ENCODE results near the gene NUP58. TPM values are rescaled to one million over a fixed set of nuclear protein-coding genes. Genes with fewer than 3 reads are reported as not detected.

NUP58 gene
- total RNA-seq, 1 experiment from 2014 or later = 106 TPM

DNA sequence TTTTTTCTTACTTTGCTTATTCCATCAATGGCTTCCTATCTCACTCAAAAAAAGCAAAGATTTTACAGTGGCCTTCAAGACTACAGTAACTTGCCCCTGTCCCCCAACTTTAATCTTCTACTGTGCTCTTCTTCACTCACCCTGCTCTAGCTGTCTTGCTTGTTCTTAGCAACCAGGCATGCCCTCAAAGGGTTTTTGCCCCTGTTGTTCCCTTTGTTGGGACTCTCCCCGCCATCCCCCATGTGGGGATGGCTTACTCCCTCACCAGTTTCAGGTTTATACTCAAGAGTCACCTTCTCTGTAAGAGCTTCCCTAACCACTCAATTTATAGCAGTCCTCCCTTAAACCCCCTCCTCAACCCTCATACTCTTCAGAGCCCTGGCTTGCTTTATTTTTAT is 19.5 kb upstream of the NUP58 start:
- intact Hi-C loops (cut with micrococcal nuclease) = no loop called here
- TF ChIP-seq, protein P1, sequence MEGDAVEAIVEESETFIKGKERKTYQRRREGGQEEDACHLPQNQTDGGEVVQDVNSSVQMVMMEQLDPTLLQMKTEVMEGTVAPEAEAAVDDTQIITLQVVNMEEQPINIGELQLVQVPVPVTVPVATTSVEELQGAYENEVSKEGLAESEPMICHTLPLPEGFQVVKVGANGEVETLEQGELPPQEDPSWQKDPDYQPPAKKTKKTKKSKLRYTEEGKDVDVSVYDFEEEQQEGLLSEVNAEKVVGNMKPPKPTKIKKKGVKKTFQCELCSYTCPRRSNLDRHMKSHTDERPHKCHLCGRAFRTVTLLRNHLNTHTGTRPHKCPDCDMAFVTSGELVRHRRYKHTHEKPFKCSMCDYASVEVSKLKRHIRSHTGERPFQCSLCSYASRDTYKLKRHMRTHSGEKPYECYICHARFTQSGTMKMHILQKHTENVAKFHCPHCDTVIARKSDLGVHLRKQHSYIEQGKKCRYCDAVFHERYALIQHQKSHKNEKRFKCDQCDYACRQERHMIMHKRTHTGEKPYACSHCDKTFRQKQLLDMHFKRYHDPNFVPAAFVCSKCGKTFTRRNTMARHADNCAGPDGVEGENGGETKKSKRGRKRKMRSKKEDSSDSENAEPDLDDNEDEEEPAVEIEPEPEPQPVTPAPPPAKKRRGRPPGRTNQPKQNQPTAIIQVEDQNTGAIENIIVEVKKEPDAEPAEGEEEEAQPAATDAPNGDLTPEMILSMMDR (IDR thresholded peaks at IDR 0.05; ENCODE audit: unreplicated experiment) = no peak
- Mint-ChIP-seq H3K4me1 (ENCODE audit: insufficient read depth, unreplicated experiment) (peaks cover 41% of the 10 kb centered on the region), H3K9me3 (ENCODE audit: unreplicated experiment) (no peaks in the 10 kb centered on the region), H3K36me3 (ENCODE audit: insufficient read depth, unreplicated experiment) (peaks cover 12% of the 10 kb centered on the region), H3K27ac (ENCODE audit: low read depth, unreplicated experiment) (no peak overlapping the region), H3K4me3 (ENCODE audit: unreplicated experiment) (no peak overlapping the region), H3K27me3 (ENCODE audit: insufficient read depth, unreplicated experiment) (no peaks in the 10 kb centered on the region)
- BruUV-seq (replicated peaks) = no TSS peak
- POLR2A ChIA-PET = no interaction called here
- no peak for DNase-seq (ENCODE audit: unreplicated experiment)
- CTCF ChIA-PET = interaction anchor here (1.4 kb wide), 1 partner anchor 167 kb away, joined by 4 read pairs; no protein-coding TSS in a partner anchor

DNA sequence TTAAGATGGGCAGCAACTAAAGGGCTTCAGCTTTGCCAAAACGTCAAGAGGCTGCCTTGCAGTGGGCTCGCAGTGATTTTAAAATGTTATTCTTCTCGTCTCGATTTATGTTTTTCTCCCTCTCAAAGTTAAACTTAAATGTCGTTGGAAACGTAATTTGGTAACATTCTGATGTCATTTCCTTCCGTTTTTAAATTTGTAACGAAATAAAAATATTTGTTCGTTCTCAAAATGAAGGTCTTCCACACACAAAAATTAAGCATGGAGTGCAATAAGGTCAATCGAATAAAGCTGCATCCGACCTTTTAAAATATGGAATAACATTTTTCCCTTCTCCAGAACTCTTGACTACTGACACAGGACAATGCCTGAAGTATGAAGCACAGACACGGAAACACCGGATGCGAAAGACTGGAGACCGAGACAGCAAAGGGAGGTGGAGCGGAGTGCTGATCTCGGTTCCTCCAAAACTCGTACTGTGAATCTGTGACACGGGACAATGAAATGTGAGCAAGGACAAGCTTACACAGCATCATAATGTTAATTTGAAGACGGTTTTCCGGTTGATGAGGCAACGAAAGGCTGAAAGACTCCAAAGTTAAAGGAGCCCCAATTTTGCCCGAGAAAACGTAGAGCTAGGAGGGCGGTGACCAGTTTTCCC is 15.0 kb upstream of the NUP58 start:
- DNase-seq (ENCODE audit: unreplicated experiment) = peak; percentile 50
- Mint-ChIP-seq H3K36me3 (ENCODE audit: insufficient read depth, unreplicated experiment) (peaks cover 17% of the 10 kb centered on the region), H3K4me1 (ENCODE audit: insufficient read depth, unreplicated experiment) (peaks cover 10% of the 10 kb centered on the region), H3K27me3 (ENCODE audit: insufficient read depth, unreplicated experiment) (no peaks in the 10 kb centered on the region), H3K27ac (ENCODE audit: low read depth, unreplicated experiment) (peak overlapping the region; percentile 98), H3K9me3 (ENCODE audit: unreplicated experiment) (no peaks in the 10 kb centered on the region), H3K4me3 (ENCODE audit: unreplicated experiment) (peak overlapping the region; percentile 100)
- TF ChIP-seq, protein P1 (IDR thresholded peaks at IDR 0.05; ENCODE audit: unreplicated experiment) = no peak
- ChIA-PET CTCF (interaction anchor here (0.6 to 2.1 kb wide), 12 partner anchors 8 to 89 kb away, joined by 3 to 9 read pairs (median 4); partner anchors contain the start of gene NUP58), POLR2A (interaction anchor here (0.7 to 7.9 kb wide), 11 partner anchors 9 to 364 kb away, joined by 3 to 136 read pairs (median 4); partner anchors contain the start of gene NUP58)
- TSS peak; percentile 64 for BruUV-seq (replicated peaks)
- intact Hi-C loops (cut with micrococcal nuclease) = loop anchor here (5.0 kb wide), 1 partner anchor 279 kb away; no protein-coding TSS in a partner anchor

DNA sequence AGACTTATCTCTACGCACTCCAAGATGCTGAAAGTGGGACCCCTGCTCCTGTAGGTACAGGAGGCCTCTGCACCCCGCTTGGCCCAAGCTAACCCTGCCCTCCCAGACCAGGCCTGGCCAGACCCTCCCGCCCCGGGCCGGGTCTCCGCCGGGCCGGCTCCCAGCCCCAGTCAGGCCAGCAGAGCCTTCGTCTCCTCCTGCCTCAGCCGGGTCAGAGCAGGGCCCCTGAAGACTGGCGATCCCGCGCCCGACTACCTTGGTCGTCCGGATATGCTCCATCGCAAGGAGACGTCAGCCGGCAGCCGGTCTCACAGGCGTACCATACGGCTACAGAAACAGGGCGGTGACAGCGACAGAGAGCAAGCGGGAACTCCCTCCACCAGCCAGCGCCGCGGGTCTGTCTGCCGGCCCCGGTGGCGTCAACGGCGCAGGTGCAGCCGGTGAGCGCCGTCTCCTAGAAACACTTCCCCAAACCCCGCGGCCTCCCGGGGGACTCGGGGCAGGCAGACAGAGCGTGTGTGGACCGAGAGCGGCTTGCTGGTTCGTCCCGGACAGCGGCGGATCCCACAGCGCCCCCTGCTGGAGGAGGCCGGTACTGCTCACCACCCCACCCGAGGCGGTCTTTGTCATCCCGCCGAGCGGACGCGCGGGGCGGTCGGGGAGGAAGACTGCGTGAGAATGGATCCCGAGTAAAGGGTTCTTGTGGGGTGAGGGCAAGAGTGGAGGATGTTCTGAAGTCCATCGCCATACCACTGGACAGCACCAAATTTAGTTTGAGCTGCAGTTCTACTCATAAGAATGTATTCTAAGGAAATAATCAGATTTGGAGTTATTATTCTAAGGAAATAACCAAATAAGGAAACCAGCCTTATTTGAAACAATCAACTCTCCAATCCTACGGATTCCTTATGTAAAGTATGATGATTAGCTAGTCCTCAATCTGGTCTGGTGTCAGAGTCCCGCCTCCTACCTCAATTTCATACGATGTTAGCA is 14.2 kb upstream of the NUP58 start, which contains the start of gene MTMR6:
MTMR6 (minus strand) TSS at position 520 of the 993 bp plus-strand sequence; CDS start at position 279, 241 bp downstream.
- ChIA-PET CTCF (interaction anchor here (0.6 to 2.1 kb wide), 25 partner anchors 9 to 1223 kb away, joined by 3 to 16 read pairs (median 4); partner anchors contain the start of gene NUP58), POLR2A (interaction anchor here (0.7 to 7.9 kb wide), 11 partner anchors 9 to 154 kb away, joined by 3 to 136 read pairs (median 4); partner anchors contain the start of gene NUP58)
- TF ChIP-seq, protein P1 (IDR thresholded peaks at IDR 0.05; ENCODE audit: unreplicated experiment) = peak; percentile 99
- no peaks in the 10 kb centered on the region for H3K9me3 Mint-ChIP-seq (ENCODE audit: unreplicated experiment)
- DNase-seq (ENCODE audit: unreplicated experiment) = peak; percentile 79
- H3K27ac Mint-ChIP-seq (ENCODE audit: low read depth, unreplicated experiment) = peak within 1 kb of the TSS; percentile 98
- intact Hi-C loops (cut with micrococcal nuclease) = loop anchor here (5.0 kb wide), 1 partner anchor 280 kb away; no protein-coding TSS in a partner anchor
- BruUV-seq (replicated peaks) = no TSS peak
- H3K4me3 Mint-ChIP-seq (ENCODE audit: unreplicated experiment) = peak within 1 kb of the TSS; percentile 100
- peaks cover 4% of the 10 kb centered on the region for H3K4me1 Mint-ChIP-seq (ENCODE audit: insufficient read depth, unreplicated experiment)
- no peaks in the 10 kb centered on the region for H3K27me3 Mint-ChIP-seq (ENCODE audit: insufficient read depth, unreplicated experiment)
- H3K36me3 Mint-ChIP-seq (ENCODE audit: insufficient read depth, unreplicated experiment) = peaks cover 17% of the 10 kb centered on the region

Measured in MCF 10A (cell line).